Neutrophil (primary cell): ENCODE results near the gene ZDHHC12.

Experiments used
- H3K27ac ChIP-seq: fragments of 200-600 bp; sonication (generic); 2 replicates; pipeline ENCODE4 v1.5.1; 2016; ENCODE audit warnings: mild to moderate bottlenecking, moderate library complexity
- H3K27me3 ChIP-seq: fragments of 200-600 bp; sonication (generic); 2 replicates; pipeline ENCODE4 v1.6.0; 2016; ENCODE audit warnings: mild to moderate bottlenecking
- H3K36me3 ChIP-seq: fragments of 200-600 bp; sonication (generic); 2 replicates; pipeline ENCODE4 v1.5.1; 2017
- H3K4me1 ChIP-seq, 2 experiments: fragments of 200-600 bp in 1 of 2; sonication (generic) in 1 of 2; 1 replicate in 1 of 2; 2 replicates in 1 of 2; pipeline versions ENCODE4 v1.5.1 to v1.6.1; 2013 to 2016; ENCODE audit warnings: low read depth in 1 of 2, low read length in 1 of 2, mild to moderate bottlenecking in 1 of 2, moderate library complexity in 1 of 2; ENCODE audit not compliant: control insufficient read depth in 1 of 2, insufficient read depth in 1 of 2
- H3K4me3 ChIP-seq, 2 experiments: fragments of 200-600 bp in 1 of 2; sonication (generic) in 1 of 2; 1 replicate in 1 of 2; 2 replicates in 1 of 2; pipeline ENCODE4 v1.5.1; 2013 to 2016; ENCODE audit warnings: low read depth in 1 of 2, low read length in 1 of 2, mild to moderate bottlenecking in 1 of 2, moderate library complexity in 1 of 2
- H3K9me3 ChIP-seq: fragments of 200-600 bp; sonication (generic); 2 replicates; pipeline ENCODE4 v1.5.1; 2016
- TF ChIP-seq, protein P1 (sequence below): fragments of 200-600 bp; sonication (generic); IDR thresholded peaks from 2 replicates; pipeline ENCODE4 v1.5.1; 2016; ENCODE audit warnings: antibody characterized with exemption

The ZDHHC12 gene, protein sequence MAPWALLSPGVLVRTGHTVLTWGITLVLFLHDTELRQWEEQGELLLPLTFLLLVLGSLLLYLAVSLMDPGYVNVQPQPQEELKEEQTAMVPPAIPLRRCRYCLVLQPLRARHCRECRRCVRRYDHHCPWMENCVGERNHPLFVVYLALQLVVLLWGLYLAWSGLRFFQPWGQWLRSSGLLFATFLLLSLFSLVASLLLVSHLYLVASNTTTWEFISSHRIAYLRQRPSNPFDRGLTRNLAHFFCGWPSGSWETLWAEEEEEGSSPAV

DNA sequence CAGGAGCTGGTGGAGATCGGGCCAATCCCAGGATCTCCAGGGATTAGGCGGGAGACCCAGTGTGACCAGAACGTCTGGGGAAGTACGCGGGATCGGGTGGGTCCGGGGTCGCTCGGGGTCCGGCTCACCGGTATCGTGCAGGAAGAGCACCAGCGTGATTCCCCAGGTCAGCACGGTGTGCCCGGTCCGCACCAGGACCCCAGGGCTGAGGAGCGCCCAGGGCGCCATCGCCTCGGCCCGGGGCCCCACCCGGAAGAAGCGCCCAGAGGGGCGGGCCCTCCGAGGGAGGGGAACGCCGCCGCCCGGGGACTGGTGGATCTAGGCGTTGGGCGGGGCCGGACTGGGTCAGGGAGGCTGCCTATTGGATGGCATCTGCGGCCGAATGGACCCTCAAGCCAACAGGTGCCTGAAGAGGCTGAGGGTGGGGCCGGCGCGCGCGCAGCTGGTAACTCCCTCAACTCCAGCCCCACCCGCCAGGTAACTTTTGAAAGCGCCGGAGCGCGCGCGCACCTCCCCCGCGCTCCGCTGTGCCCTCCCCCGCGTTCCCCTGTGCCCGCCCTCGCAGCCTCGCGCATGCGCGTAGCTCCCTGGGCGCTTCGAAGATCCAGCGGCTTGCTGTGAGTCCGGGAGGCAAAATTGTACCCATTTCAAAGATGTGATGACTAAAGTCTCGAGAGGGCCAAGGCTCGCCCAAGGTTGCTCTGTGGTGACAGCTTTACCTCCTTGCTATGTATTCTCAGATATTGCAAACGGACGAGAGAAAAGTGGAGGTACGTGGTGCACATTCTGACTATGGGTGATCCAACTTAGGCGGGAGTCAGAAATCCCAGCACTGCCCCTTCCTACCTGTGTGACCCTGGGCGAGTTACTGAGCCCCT lies at the start of gene ZDHHC12:
Gene ZDHHC12, minus strand, starts transcription at position 262 of the 878 bp plus-strand sequence. Its CDS starts 34 bp downstream, at position 228.
- Histone ChIP-seq H3K27ac (peak within 1 kb of the TSS; percentile 82), H3K27me3 (no peaks in the 10 kb centered on the region), H3K36me3 (peaks cover 34% of the 10 kb centered on the region), H3K9me3 (no peaks in the 10 kb centered on the region), H3K4me3 (peak within 1 kb of the TSS; percentile 78 to 88), H3K4me1 (peaks cover 20 to 21% of the 10 kb centered on the region in 2 experiments)
- TF ChIP-seq, protein P1, sequence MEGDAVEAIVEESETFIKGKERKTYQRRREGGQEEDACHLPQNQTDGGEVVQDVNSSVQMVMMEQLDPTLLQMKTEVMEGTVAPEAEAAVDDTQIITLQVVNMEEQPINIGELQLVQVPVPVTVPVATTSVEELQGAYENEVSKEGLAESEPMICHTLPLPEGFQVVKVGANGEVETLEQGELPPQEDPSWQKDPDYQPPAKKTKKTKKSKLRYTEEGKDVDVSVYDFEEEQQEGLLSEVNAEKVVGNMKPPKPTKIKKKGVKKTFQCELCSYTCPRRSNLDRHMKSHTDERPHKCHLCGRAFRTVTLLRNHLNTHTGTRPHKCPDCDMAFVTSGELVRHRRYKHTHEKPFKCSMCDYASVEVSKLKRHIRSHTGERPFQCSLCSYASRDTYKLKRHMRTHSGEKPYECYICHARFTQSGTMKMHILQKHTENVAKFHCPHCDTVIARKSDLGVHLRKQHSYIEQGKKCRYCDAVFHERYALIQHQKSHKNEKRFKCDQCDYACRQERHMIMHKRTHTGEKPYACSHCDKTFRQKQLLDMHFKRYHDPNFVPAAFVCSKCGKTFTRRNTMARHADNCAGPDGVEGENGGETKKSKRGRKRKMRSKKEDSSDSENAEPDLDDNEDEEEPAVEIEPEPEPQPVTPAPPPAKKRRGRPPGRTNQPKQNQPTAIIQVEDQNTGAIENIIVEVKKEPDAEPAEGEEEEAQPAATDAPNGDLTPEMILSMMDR, result peak; percentile 29

DNA sequence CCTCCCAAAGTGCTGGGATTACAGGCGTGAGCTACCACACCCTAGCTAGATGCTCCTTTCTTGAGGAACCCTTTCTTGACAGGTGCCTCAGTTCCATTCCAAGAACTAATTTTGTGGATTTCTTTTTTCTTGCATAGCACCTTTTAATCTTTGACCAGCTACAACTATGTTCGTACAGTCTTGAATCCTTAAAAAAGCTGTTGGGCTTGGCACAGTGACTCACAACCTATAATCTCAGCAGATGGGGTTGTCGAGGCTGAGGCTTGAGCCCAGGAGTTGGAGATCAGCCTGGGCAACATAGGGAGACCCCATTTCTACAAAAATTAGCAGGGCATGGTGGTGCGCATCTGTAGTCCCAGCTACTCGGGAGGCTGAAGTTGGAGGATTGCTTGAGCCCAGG lies 49.1 kb upstream of the ZDHHC12 start:
- Histone ChIP-seq H3K4me1 (peaks cover 18 to 19% of the 10 kb centered on the region in 2 experiments), H3K36me3 (peaks cover 3% of the 10 kb centered on the region), H3K27ac (no peak overlapping the region), H3K27me3 (no peaks in the 10 kb centered on the region), H3K9me3 (peaks cover 5% of the 10 kb centered on the region), H3K4me3 (no peak overlapping the region)
- TF ChIP-seq, protein P1, result no peak

DNA sequence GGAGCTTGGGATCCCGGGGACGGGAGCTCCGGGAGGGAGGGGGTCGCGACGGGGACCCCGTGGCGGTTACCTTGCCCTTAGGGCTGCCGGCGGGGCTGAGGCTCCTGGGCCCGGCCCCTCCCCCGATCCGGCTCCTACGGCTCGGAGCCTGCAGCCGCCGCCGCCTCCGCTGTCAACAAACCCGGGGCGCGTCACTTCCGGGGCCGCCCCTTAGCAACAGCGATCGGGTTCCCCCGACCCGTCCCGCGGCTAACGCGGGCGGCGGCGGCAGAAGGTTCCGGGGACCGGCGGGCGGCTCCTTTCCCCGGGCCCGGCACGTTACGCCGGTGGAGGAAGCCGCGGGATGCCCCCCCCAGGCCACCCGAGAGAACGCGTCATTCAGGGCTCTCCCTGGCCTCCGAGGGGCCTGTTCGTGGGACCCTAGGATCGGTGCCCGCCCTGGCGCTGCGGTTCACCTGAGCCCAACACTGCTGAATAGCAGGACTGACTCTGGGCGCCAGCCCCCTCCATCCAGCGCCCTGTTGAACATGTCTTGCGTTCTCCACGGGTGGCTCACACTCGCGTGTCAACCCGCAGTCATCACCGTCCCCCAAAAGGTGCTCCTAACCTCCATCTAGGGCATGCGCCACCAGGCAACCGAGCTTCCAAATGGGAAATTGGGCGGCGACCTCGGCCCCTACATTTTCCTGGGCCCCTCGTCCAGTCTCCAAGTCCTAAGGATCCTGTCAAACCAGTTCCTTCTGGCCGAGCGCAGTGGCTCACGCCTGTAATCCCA lies 48.0 kb upstream of the ZDHHC12 start, which contains the start of gene ZER1:
Gene ZER1, minus strand, starts transcription at position 183 of the 775 bp plus-strand sequence. CDS start 16,362 bp downstream, outside the sequence.
- peak within 1 kb of the TSS; percentile 94 for H3K27ac ChIP-seq
- peaks cover 5% of the 10 kb centered on the region for H3K9me3 ChIP-seq
- peaks cover 18 to 19% of the 10 kb centered on the region in 2 experiments for H3K4me1 ChIP-seq
- H3K27me3 ChIP-seq, result no peaks in the 10 kb centered on the region
- peaks cover 11% of the 10 kb centered on the region for H3K36me3 ChIP-seq
- TF ChIP-seq, protein P1, result peak; percentile 16
- peak within 1 kb of the TSS; percentile 86 to 97 for H3K4me3 ChIP-seq

DNA sequence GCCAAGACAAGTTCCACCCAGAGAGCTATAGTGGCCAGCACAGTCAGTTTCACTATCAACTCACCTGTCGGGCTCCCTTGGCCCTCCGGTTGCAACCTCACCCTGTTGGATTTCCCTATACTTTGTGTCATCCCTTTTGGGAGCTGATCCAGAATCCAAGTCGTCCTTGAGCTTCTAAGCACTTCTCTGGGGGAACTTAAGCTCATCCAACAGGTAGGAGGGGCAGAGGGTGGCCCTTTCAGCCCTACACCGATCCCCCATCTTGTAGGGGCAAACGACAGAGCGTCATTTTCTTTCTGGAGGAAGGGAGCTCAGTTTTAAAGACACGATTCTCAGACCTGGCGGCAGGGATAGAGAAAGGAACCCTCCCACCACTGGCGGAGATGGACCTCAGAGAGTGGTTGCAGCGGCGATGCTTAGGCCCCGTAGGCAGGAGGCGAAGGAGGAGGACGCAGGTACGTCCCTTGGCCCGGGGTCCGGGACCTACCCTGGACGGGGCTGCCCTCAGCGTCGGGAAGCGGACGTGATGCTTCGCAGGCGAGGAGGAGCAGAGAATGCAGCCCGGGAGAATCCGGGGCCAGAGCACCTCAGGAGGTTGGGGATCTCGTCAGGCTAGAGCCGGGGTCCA lies 47.3 kb upstream of the ZDHHC12 start:
- H3K4me3 ChIP-seq, result peak overlapping the region; percentile 86 to 97
- peaks cover 18 to 19% of the 10 kb centered on the region in 2 experiments for H3K4me1 ChIP-seq
- TF ChIP-seq, protein P1, result no peak
- H3K36me3 ChIP-seq, result peaks cover 11% of the 10 kb centered on the region
- H3K9me3 ChIP-seq, result peaks cover 5% of the 10 kb centered on the region
- H3K27me3 ChIP-seq, result no peaks in the 10 kb centered on the region
- H3K27ac ChIP-seq, result peak overlapping the region; percentile 94
